KBM-7 (cell line): ENCODE data around the gene CAMKMT.

ENCODE experiments used
- DNase-seq: peaks from one replicate; pipeline ENCODE4 v3.0.0-alpha.2; 2015
- in situ Hi-C: fragments of 300-500 bp; cut with MboI; formaldehyde crosslinking; loops from 2 replicates; pipeline ENCODE4 v1.14.3; 2020; ENCODE audit warnings: low sequenced_read_pairs, low pct_unique_long_range_greater_than_20kb, mixed read lengths

The CAMKMT gene

GRCh38 chr2:44793322-44793870 is 431.6 kb downstream of the CAMKMT start:
- in situ Hi-C loops: no loop called here
- peak; percentile 52 for DNase-seq

- DNase-seq: no peak
- in situ Hi-C loops: no loop called here
Observed at GRCh38 chr2:44796771-44797170, 435.0 kb downstream of the CAMKMT start.

DNA sequence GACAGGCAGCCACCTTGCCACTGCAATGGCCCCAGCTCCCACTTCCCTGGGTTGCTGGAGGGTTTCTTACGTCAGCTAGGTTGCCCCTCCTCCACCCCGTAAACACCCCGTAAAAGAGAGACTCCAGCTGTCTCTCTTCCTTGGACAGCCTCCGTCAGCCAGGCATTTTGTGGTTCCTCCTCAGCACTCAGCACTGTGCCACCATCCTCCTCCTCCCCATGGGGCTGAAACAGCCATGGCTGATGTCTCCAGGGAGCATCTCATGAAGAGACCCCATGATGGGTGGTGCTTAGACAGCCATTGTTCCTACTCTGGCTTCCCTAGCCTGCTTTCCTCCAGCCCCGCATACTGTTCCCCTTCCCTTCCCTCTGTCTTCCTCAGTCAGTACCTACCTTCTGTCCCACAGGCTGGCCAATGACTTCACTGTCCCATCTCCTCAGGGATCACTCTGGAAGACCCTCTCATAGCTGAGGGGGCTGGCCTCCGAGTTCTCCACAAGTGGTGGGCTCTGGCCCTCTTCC is 436.5 kb downstream of the CAMKMT start:
- no peak for DNase-seq

GRCh38 chr2:44799105-44799504 is 437.4 kb downstream of the CAMKMT start:
- in situ Hi-C loops: no loop called here
- DNase-seq: no peak

More for the DNA sequence above, 436.5 kb downstream of the CAMKMT start:
- in situ Hi-C loops: no loop called here

- DNase-seq: no peak
- in situ Hi-C loops: no loop called here
Observed at GRCh38 chr2:44799754-44800153, 438.0 kb downstream of the CAMKMT start.

GRCh38 chr2:44801289-44801840 is 439.6 kb downstream of the CAMKMT start:
- in situ Hi-C loops: no loop called here
- DNase-seq: no peak

DNA sequence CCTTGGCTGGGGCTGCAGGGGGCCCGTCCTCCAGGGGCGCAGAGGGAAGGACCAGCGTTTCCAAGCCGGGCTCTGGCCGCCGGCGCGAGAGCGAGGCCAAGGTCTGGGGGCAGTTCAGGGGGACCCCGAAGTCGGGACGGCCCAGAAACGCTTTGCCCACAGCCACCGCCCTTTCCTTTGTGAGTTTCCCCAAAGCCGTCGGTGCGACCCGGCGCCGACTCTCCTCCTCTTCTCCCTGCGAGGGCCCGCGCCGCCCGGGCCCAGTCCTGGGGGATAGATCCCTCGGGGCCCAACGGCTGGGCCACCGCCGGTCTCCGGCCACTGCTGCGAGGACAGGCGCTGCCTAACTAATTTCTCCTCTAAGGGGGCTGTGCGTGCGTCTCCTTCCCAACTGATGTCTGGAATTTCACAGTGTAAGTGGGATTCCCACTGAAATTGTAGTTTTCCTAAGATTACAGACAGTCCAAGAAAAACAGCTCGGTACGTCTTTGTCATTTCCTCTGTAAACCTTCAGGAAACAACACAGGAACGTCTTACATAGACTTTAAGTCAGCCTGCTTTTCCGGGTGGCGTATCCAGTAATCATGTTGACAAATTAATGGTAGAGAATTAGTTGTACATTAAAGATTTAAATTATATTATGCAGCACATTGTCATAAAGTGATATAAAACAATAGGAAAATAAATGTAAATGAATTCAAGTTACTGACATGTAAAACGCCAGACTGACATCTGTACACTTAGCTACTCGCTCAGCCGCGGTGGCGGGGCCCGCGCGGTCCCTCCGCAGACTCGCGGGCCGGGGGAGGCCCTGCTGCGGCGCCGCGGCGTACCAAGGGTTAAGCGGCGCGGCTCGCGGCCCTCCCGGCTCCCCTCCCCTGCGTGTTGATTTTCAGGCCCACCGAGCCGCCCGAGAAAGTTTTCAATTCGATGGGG is 440.4 kb downstream of the CAMKMT start:
- no peak for DNase-seq
- in situ Hi-C loops: no loop called here

DNA sequence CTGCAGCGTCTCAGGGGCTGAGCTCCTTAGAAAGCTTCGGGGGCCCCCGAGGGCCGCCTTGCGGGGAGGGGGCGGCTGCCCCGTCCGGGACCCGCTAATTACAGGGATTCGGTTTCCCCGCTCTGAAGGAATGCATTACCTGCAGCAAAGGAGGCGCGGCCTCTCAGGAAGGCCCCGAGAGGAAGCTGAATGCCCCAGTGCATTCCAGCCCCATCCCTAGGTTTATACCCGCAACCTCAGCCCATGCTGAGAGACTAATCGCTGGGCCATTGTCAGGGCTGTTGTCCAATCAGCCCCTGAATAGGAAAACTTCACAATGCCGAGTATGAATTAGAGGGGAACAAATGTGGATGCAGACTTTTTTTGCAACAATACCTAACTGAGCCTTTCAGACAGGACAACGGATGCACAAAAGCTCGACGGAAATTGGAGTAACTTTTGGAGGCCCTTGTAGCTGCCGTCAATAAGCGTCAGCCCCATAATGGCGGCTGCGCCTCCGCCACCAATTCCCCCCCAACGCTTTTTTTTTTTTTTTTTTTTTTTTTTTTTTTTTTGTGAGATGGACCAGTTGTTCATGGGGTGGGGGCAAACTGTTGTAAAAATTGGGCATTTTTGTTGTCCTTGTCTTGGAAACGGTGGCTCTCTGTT is 441.2 kb downstream of the CAMKMT start:
- DNase-seq: no peak
- in situ Hi-C loops: no loop called here

DNA sequence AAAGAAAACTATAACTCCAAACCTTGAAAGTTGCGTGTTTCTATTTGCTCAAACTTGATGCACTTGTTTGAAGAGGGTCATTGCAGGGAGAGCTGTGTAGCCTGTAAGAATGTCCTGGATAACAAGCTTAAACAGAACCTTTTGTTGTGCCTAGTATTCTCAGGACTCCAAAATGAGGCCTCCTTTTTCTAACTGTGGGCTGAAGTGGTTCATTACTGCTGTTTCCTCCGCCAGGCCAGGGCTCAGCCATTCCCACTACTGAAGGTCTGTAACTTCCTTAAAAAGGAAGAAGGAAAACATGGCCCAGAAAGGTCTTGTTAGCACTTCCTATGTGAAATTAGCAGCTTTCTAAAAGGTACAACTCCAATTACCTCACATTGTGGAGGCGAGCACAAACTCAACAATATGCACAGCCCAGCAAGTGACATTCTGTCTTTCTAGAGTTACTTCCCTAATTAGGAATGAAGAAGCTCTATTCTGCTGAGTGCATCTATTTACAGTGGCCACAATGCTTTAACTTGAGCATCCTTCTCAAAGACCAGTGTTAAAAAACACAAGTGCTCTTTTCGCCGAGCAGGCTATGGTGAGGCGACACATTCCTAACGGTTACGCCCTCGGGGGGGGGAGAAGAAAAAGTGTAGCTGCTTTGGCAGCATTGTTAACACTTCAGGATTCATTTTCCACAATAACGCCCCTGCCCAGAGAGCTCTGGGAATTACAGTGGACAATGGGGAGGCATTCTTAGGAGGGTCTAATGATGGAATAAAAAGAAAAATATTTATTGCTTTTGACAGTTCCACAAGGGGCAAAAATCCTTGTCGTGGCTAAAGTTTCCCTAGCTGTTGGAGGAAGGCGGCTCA is 442.9 kb downstream of the CAMKMT start:
- in situ Hi-C loops: no loop called here

DNA sequence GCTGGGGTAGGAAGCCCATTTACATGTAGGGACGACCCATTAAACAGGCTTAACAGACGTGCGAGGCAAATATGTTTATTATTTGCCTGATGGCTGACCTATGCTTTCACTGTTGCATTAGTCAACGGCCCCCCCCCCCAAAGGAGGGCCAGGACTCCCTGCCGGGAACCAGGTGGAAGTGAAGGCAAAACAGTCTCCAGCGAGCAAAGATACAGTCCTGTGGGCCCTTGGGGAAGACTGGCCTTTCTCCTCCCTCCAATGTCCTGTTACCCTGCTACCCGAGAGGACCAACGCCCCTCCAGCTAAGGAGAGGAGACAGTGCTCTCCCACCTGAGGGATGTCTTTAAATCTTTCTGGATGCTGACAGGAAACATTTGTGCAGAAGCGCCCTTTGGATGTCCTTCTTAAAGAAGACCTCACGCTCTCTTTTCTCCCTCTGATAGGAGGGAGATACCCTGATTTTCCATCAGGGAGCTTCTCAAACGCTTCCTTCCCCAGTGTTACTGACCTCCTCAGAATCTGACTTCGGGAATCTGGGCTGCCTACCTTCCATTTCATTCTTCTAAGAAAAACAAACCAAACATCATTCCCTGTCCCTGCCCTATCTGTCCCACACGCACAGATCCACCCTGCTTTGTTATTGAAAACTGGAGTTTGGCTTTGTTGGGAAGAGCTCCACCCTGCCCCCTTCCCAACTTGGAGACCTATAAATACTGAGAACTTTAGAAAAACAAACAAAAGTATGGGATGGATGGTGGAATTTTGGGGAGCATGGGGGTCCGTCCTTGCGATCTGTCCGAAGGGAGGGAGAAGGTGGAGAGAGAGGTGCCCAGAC is 443.9 kb downstream of the CAMKMT start:
- in situ Hi-C loops: no loop called here
- no peak for DNase-seq

More for the DNA sequence above, 442.9 kb downstream of the CAMKMT start:
- DNase-seq: peak; percentile 16

GRCh38 chr2:44807201-44808025 is 445.7 kb downstream of the CAMKMT start:
- no peak for DNase-seq
- in situ Hi-C loops: no loop called here

DNA sequence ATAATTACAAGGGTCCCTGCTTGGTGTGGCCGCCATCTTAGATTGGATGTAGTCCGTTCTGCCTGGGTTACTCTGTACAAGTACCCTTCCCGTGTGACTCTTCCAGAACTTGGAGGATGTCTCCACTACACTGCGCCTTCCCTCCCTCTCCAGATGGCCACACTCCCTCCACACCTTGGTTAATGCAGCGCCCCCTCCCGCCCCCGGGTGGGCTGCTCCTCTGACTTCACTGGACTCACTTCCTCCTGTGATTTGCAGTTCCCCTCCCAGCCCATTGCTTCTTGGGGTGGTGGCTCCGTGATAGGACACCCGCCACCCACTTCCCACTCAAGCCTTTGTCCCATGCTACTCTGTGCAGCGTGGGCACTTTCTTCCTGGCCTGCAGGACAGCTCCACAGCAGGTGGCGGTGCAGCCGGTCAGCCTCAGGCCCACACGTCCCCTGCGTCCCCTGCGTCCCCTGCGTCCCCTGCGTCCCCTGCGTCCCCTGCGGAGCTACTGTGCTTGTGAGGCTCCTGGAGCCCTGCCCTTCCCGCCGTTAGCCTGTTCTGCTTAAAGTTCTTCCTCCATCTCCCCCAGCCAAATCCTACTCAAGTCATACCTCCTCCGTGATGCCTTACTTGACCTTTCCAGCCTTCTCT is 449.3 kb downstream of the CAMKMT start:
- in situ Hi-C loops: no loop called here
- DNase-seq: no peak

GRCh38 chr2:44813165-44813564 is 451.4 kb downstream of the CAMKMT start:
- in situ Hi-C loops: no loop called here
- no peak for DNase-seq

DNA sequence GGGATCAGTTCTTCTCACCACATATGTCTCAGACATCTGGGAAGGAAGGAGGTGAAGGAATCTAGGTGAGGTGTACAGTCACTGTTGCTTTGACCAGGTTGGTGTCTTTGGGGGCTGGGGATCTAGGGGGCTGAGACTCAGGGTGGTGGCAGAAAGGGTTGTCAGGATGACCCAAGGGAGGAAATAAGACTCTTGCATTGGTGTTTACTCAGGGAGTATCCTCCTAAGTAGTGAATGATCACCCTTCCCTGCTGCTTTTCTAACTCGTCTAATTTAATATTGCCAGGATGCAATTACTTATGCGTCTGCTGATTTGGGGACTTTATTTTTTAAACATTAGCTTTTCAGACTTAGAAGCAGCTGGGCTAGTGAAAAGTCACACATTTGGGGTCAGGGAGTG is 451.9 kb downstream of the CAMKMT start:
- DNase-seq: no peak
- in situ Hi-C loops: no loop called here

DNA sequence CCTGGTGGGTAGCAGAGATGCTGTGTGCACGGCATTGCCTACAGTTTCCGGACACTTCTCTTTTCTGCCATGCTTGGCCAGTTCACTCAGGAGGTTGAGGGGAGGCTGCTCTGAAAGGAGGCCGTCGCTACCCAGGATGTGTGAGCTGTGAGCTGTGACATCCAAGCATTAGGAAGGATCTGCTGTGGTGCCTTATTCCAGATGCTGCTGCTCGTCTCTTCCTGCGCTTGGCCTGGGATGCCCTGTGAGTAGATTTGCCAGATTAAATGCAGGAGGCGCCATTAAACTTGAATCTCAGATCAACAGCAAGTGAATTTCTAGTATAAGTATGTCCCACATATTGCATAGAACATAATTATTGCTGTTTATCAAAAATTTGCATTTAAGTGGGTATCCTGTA is 455.5 kb downstream of the CAMKMT start:
- no peak for DNase-seq
- in situ Hi-C loops: no loop called here

DNA sequence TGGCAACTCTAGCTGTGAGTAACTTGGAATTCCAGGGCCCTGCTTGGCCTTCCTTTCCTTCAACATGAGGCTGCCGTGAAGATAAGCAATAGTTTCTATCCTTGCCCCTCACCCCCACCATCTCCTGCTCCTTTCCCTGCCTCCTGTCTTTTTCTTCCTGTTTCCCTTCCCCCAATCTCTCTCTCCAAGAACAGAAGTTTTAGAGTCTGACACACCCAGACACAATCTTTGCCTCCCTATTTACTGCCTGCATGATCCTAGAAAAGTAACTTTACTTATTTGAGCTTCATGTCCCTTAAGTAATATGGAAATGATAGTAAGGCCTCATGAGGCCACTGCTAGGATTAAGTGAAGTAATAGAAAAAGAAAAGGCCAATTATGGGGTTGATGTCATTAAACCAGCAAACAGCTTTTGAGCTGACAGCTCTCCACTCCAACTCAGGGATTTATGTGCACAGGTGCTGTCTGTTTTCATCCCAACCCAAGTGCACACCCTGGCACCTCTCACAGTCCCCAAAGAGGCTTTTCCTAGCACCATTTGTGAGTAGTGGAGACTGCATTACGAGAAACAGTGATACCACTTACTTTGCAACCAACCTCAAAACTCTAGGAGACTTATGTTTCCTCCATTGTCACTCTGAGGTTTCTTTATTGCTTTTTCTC is 456.1 kb downstream of the CAMKMT start:
- no peak for DNase-seq
- in situ Hi-C loops: no loop called here
